WTC11 (cell line): ENCODE measurements around the gene P3H2. TPM values are rescaled to one million over a fixed set of nuclear protein-coding genes. Genes with fewer than 3 reads are reported as not detected.

ENCODE experiments used
- ATAC-seq: fragments of 200-7000 bp; cut with Tn5 transposase; 2 replicates; pipeline ENCODE4 v1.10.0; 2021; ENCODE audit warnings: mild to moderate bottlenecking, moderate library complexity
- CTCF ChIA-PET: fragments of 300-600 bp; sonication (Branson Sonifier 250); formaldehyde crosslinking; loops from one replicate; lab custom pipeline; 2021; ENCODE audit warnings: antibody characterized with exemption; lab: Charles Lee
- POLR2A ChIA-PET: fragments of 350-600 bp; sonication (Branson Sonifier 250); formaldehyde crosslinking; loops from one replicate; lab custom pipeline; 2021; ENCODE audit warnings: antibody characterized with exemption; lab: Charles Lee
- DNase-seq: peaks from one replicate; pipeline ENCODE4 v3.0.0; 2021; ENCODE audit warnings: low spot score
- H3K27ac Mint-ChIP-seq: 2 replicates; pipeline ENCODE4 v1.8.0; 2021; ENCODE audit warnings: mixed read lengths
- H3K27me3 Mint-ChIP-seq: 2 replicates; pipeline ENCODE4 v1.8.0; 2021; ENCODE audit warnings: low read depth, mild to moderate bottlenecking, moderate library complexity, mixed read lengths
- H3K36me3 Mint-ChIP-seq: 2 replicates; pipeline ENCODE4 v1.8.0; 2021; ENCODE audit warnings: mixed read lengths
- H3K4me1 Mint-ChIP-seq: 2 replicates; pipeline ENCODE4 v1.8.0; 2022; ENCODE audit warnings: mixed read lengths
- H3K4me3 Mint-ChIP-seq: 2 replicates; pipeline ENCODE4 v1.8.0; 2021; ENCODE audit warnings: mild to moderate bottlenecking, moderate library complexity, mixed read lengths
- H3K9me3 Mint-ChIP-seq: 2 replicates; pipeline ENCODE4 v1.8.0; 2021; ENCODE audit warnings: mixed read lengths
- AR ChIP-seq: fragments of 250-450 bp; sonication (Bioruptor Pico); IDR thresholded peaks from 2 replicates; pipeline ENCODE4 v1.9.0; 2021; ENCODE audit warnings: mild to moderate bottlenecking
- CREB1 ChIP-seq: sonication (generic); formaldehyde crosslinking; IDR thresholded peaks from 2 replicates; pipeline ENCODE4 v1.8.0; 2023; ENCODE audit warnings: mild to moderate bottlenecking, missing genetic modification reagents
- CREM ChIP-seq: sonication (generic); formaldehyde crosslinking; IDR thresholded peaks from 2 replicates; pipeline ENCODE4 v1.8.1; 2022; ENCODE audit warnings: mild to moderate bottlenecking, missing genetic modification reagents, moderate library complexity
- ERG ChIP-seq: fragments of 250-450 bp; sonication (Bioruptor Pico); IDR thresholded peaks from 2 replicates; pipeline ENCODE4 v1.8.0; 2021; ENCODE audit warnings: mild to moderate bottlenecking
- ETV6 ChIP-seq: sonication (generic); formaldehyde crosslinking; IDR thresholded peaks from 2 replicates; pipeline ENCODE4 v1.8.1; 2022; ENCODE audit warnings: mild to moderate bottlenecking, missing genetic modification reagents
- FOXJ3 ChIP-seq: sonication (generic); formaldehyde crosslinking; IDR thresholded peaks from 2 replicates; pipeline ENCODE4 v1.9.0; 2021; ENCODE audit warnings: missing genetic modification reagents, mild to moderate bottlenecking, borderline replicate concordance
- GABPB1 ChIP-seq: sonication (generic); formaldehyde crosslinking; IDR thresholded peaks from 2 replicates; pipeline ENCODE4 v1.8.1; 2023; ENCODE audit warnings: mild to moderate bottlenecking, missing genetic modification reagents
- JAZF1 ChIP-seq: fragments of 250-450 bp; sonication (Bioruptor Pico); IDR thresholded peaks from 2 replicates; pipeline ENCODE4 v1.9.0; 2021; ENCODE audit warnings: moderate library complexity, mild to moderate bottlenecking, inconsistent platforms
- SOX15 ChIP-seq: fragments of 250-450 bp; sonication (Bioruptor Pico); IDR thresholded peaks from 2 replicates; pipeline ENCODE4 v1.9.0; 2021; ENCODE audit warnings: mild to moderate bottlenecking
- ZBTB43 ChIP-seq: sonication (generic); formaldehyde crosslinking; IDR thresholded peaks from 2 replicates; pipeline ENCODE4 v1.8.1; 2023; ENCODE audit warnings: mild to moderate bottlenecking, missing genetic modification reagents
- ZNF121 ChIP-seq: sonication (generic); formaldehyde crosslinking; IDR thresholded peaks from 2 replicates; pipeline ENCODE4 v1.8.0; 2023; ENCODE audit warnings: missing genetic modification reagents
- ZNF232 ChIP-seq: sonication (generic); formaldehyde crosslinking; IDR thresholded peaks from 2 replicates; pipeline ENCODE4 v1.8.0; 2022; ENCODE audit warnings: mild to moderate bottlenecking, missing genetic modification reagents
- ZNF396 ChIP-seq: fragments of 250-450 bp; sonication (Bioruptor Pico); IDR thresholded peaks from 2 replicates; pipeline ENCODE4 v1.8.0; 2021; ENCODE audit warnings: mild to moderate bottlenecking, moderate library complexity, borderline replicate concordance
- ZNF532 ChIP-seq: fragments of 250-450 bp; sonication (Bioruptor Pico); IDR thresholded peaks from 2 replicates; pipeline ENCODE4 v1.9.0; 2021; ENCODE audit warnings: mild to moderate bottlenecking, borderline replicate concordance
- total RNA-seq: library from RNA; stranded (reverse); gene quantifications from 3 replicates; pipeline ENCODE4 v1.2.3, GENCODE V29; 2021

The P3H2 gene
- total RNA-seq, 1 experiment from 2014 or later: 29.4 TPM

GRCh38 chr3:190119461-190120268 is 1.0 kb downstream of the P3H2 start:
- CTCF ChIA-PET: interaction anchor here (0.6 to 2.8 kb wide), 13 partner anchors 10 to 394 kb away, joined by 3 to 23 read pairs (median 6); partner anchors contain the start of genes CLDN1 and IL1RAP
- H3K27me3 Mint-ChIP-seq: peaks cover 26% of the 10 kb centered on the region

GRCh38 chr3:190118438-190118837 is 2.3 kb downstream of the P3H2 start:
- ATAC-seq (no peak), DNase-seq (no peak)
- POLR2A ChIA-PET: no interaction called here
- peak overlapping the region; percentile 85 for H3K4me3 Mint-ChIP-seq
- peaks cover 26% of the 10 kb centered on the region for H3K27me3 Mint-ChIP-seq
- CTCF ChIA-PET: no interaction called here
- no peak overlapping the region; the same call in 1 of the 2 replicates for H3K27ac Mint-ChIP-seq
- peaks cover 63% of the 10 kb centered on the region for H3K4me1 Mint-ChIP-seq
- TF ChIP-seq CREB1 (no peak), ERG (CRISPR knock-in tag) (no peak), ZBTB43 (CRISPR knock-in tag) (no peak), CREM (no peak), ZNF396 (CRISPR knock-in tag) (no peak)
- no peaks in the 10 kb centered on the region for H3K9me3 Mint-ChIP-seq
- H3K36me3 Mint-ChIP-seq: peaks cover 11% of the 10 kb centered on the region

More at GRCh38 chr3:190119461-190120268, 1.0 kb downstream of the P3H2 start:
- DNase-seq (no peak), ATAC-seq (no peak)
- Mint-ChIP-seq H3K36me3 (peaks cover 9% of the 10 kb centered on the region), H3K27ac (no peak overlapping the region; the same call in 1 of the 2 replicates), H3K4me1 (peaks cover 63% of the 10 kb centered on the region), H3K9me3 (no peaks in the 10 kb centered on the region), H3K4me3 (peak overlapping the region; percentile 85)
- TF ChIP-seq SOX15 (CRISPR knock-in tag): no peak
- POLR2A ChIA-PET: interaction anchor here (0.6 kb wide), 1 partner anchor 158 kb away, joined by 3 read pairs; no protein-coding TSS in a partner anchor

- no peak overlapping the region; the same call in 1 of the 2 replicates for H3K27ac Mint-ChIP-seq
- peak overlapping the region; percentile 85 for H3K4me3 Mint-ChIP-seq
- CTCF ChIA-PET: interaction anchor here (0.6 kb wide), 1 partner anchor 452 kb away, joined by 3 read pairs; no protein-coding TSS in a partner anchor
- TF ChIP-seq AR: no peak
- TF ChIP-seq SOX15 (CRISPR knock-in tag): no peak
- TF ChIP-seq ZNF232 (CRISPR knock-in tag): no peak
- no peak for TF ChIP-seq ZNF121 (CRISPR knock-in tag)
- no peak for TF ChIP-seq GABPB1
- no peak for TF ChIP-seq ZBTB43 (CRISPR knock-in tag)
- no peak for TF ChIP-seq FOXJ3 (CRISPR knock-in tag)
- no peak for TF ChIP-seq JAZF1
- no peak for TF ChIP-seq ETV6 (CRISPR knock-in tag)
- TF ChIP-seq ZNF532: no peak
- POLR2A ChIA-PET: no interaction called here
- H3K9me3 Mint-ChIP-seq: no peaks in the 10 kb centered on the region
- peaks cover 13% of the 10 kb centered on the region for H3K36me3 Mint-ChIP-seq
- no peak for ATAC-seq
- H3K4me1 Mint-ChIP-seq: peaks cover 63% of the 10 kb centered on the region
- no peak for DNase-seq
- H3K27me3 Mint-ChIP-seq: peaks cover 26% of the 10 kb centered on the region
Measured at GRCh38 chr3:190117981-190118380, 2.7 kb downstream of the P3H2 start.
